ENCODE measurements around the gene SP4.

Gene SP4

DNA sequence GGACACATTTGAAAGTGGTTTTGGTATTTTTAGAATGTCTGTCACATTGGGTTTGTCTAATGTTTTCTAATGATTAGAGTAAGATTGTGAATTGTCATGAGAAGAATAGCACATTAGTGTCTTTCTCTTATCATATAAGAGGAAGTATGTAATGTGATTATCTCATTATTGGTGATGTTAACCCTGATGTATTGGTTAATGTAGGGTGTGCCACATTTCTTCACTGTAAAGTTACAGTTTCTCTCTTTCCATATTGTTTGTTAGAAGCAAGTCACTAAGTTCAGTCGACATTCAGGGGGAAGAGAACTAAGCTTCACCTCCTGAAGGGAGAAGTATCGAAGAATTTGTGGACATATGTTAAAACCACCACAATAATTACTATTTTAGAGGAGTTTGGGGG, 58.6 kb downstream of the SP4 start:
- no peak overlapping the region for H3K4me3 ChIP-seq (ENCODE audit: low read length)
- no peak for DNase-seq (ENCODE audit: low read depth)
- TF ChIP-seq, protein P1, sequence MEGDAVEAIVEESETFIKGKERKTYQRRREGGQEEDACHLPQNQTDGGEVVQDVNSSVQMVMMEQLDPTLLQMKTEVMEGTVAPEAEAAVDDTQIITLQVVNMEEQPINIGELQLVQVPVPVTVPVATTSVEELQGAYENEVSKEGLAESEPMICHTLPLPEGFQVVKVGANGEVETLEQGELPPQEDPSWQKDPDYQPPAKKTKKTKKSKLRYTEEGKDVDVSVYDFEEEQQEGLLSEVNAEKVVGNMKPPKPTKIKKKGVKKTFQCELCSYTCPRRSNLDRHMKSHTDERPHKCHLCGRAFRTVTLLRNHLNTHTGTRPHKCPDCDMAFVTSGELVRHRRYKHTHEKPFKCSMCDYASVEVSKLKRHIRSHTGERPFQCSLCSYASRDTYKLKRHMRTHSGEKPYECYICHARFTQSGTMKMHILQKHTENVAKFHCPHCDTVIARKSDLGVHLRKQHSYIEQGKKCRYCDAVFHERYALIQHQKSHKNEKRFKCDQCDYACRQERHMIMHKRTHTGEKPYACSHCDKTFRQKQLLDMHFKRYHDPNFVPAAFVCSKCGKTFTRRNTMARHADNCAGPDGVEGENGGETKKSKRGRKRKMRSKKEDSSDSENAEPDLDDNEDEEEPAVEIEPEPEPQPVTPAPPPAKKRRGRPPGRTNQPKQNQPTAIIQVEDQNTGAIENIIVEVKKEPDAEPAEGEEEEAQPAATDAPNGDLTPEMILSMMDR (conservative IDR thresholded peaks at IDR 0.05; ENCODE audit: low read depth, low read length) = no peak

DNA sequence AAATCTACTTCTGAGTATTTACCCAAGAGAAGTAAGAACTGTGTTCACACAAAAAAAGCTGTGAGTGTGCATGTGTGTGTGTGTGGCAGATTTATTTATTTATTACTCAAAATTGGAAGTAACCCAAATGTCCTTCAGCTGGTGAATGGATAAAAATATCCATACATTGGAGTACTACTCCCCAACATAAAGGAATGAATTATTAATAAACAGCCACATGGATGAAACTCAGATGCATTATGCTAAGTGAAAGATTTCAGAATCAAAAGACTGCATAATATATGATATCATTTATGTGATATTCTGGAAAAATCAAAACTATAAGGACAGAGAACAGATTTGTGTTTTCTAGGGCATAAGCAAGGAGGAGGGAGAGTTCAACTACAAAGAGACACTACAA, 67.8 kb downstream of the SP4 start:
- no peak overlapping the region for H3K4me3 ChIP-seq (ENCODE audit: low read length)
- DNase-seq (ENCODE audit: low read depth) = no peak
- TF ChIP-seq, protein P1 (conservative IDR thresholded peaks at IDR 0.05; ENCODE audit: low read depth, low read length) = no peak

DNA sequence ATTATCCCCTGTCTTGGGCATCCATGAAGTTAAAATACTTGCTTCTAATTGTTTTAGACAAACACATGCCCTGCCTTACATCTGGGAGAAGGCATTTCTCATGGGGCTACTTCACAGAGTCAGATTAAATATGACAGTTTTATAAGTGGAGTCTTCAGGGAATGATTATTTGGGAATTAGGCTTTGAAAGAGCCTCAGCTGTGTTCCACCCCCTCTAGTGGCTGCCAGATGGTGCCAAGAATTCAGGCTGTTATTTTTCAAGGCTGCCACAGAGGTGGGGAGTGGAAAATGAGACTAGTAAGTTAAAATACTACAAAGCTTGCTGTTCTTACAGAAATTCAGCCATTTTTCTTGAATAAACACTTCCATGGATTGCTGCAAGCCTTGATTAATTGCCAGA, 69.2 kb downstream of the SP4 start:
- TF ChIP-seq, protein P1 (conservative IDR thresholded peaks at IDR 0.05; ENCODE audit: low read depth, low read length) = peak; percentile 51
- DNase-seq (ENCODE audit: low read depth) = no peak
- H3K4me3 ChIP-seq (ENCODE audit: low read length) = no peak overlapping the region

DNA sequence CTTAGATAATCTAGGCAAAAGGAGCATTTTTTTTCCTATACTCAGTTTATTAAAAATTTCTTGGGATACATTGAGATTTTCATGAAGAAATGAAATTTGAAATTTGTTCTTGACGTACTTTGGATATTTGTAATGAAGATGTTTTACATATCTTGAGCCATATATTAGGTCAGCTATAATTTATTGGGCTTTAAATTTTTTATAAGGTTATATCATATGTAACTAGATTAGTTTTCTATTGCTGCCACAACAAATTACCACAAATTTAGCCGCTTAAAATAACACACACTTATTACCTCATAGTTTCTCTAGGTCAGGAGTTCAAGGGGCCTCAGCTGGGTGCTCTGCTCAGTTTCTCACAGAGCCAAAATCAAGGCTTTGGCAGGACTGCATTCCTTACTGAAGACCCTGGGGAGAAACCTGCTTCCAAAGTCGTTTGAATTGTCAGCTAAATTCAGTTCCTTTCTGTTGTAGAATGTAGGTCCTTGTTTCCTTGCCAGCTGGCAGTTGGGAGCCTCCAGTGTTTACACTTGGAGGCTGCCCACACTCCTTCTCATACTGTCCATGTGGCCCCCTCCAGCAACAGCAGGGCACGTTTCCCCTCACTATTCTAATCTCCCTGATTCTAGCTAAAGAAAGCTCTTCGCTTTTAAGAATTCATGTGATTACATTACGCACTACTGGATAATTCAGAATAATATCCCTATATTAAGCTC, 72.4 kb downstream of the SP4 start:
- H3K4me3 ChIP-seq (ENCODE audit: low read length) = no peak overlapping the region
- TF ChIP-seq, protein P1 (conservative IDR thresholded peaks at IDR 0.05; ENCODE audit: low read depth, low read length) = no peak
- no peak for DNase-seq (ENCODE audit: low read depth)

DNA sequence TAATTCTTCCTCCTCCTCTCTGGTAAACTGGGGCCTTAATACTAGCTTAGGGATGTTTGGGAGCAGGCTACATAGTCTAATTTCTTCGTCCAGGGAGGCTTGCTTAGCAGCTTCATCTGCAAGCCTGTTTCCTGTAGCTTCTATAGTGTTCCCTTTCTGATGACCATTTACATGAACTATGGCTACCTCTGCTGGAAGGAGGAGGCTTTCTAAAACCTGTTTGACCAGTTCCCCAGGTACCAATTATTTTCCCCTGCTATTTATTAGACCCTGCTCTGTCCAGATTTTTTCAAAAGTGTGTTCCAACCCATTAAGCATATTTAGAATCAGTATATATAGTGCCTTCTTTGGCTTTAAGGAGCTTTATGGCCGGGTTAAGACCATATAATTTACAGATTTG, 76.1 kb downstream of the SP4 start:
- no peak for DNase-seq (ENCODE audit: low read depth)
- no peak overlapping the region for H3K4me3 ChIP-seq (ENCODE audit: low read length)
- TF ChIP-seq, protein P1 (conservative IDR thresholded peaks at IDR 0.05; ENCODE audit: low read depth, low read length) = no peak

DNA sequence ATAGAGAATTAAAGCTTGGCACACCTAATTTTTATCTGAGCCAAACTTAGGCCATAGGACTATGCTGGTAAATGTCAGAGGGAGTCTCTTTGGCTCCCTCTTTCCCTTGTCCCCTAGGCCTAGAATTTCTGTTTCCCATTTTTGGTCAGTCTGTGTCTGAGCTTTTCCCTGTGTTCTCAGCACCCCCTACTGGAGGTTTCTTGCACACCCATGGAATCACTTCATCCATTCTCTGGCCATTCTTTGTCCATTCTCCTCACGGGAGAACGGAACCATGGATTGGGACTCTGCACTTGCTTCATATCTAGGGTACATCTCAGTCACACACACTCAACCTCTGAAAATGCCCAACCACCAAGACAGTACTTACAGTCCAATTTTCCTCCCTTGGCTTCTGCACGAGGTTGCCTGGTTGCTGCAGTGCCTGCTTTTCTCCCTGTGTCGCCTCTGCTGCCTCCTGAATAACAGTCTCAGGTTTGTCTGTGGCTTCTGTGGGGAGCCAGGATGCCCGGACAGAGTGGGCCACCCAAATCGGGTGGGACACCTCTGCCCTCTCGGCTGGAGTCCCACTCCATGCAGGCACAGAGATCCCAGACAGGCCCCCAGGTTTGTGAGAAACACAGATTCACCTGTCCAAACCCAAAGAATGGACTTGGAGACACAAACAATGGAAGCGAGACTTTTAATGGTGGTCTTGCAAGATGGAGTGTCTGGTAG, 79.9 kb downstream of the SP4 start:
- TF ChIP-seq, protein P1 (conservative IDR thresholded peaks at IDR 0.05; ENCODE audit: low read depth, low read length) = peak; percentile 77
- H3K4me3 ChIP-seq (ENCODE audit: low read length) = no peak overlapping the region
- DNase-seq (ENCODE audit: low read depth) = no peak

DNA sequence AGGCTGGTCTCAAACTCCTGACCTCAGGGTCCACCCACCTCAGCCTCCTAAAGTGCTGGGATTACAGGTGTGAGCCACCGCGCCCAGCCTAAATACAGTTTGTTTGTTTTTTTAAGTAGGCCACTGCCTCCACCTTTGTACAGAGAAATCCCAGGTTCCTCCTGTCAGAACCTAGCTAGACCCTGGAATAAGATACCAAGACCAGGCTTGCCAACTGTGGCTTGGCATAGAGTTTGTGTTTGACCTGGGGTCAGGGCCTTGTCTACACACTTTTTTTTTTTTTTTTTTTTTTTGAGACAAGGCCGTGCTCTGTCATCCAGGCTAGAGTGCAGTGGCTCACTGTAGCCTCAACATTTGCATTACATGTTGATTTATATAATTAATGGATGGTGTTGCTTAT, 80.7 kb downstream of the SP4 start:
- DNase-seq (ENCODE audit: low read depth) = no peak
- TF ChIP-seq, protein P1 (conservative IDR thresholded peaks at IDR 0.05; ENCODE audit: low read depth, low read length) = no peak
- H3K4me3 ChIP-seq (ENCODE audit: low read length) = no peak overlapping the region
